ENCODE data around the gene PLAC1.

PLAC1 gene

GRCh38 chrX:134653835-134654234 is 4.4 kb downstream of the PLAC1 start:
- no peak for TF ChIP-seq REST (IDR thresholded peaks at IDR 0.05; ENCODE audit: low read depth)
- no peak for TF ChIP-seq TAF1 (IDR thresholded peaks at IDR 0.05; ENCODE audit: low read depth)
- no peak for TF ChIP-seq USF1 (IDR thresholded peaks at IDR 0.05)
- TF ChIP-seq EGR1 (IDR thresholded peaks at IDR 0.05): no peak
- TF ChIP-seq TEAD4 (IDR thresholded peaks at IDR 0.05): no peak
- no peak for TF ChIP-seq CREB1 (IDR thresholded peaks at IDR 0.05; ENCODE audit: low read depth)
- no peak for TF ChIP-seq TCF12 (IDR thresholded peaks at IDR 0.05; ENCODE audit: low read depth)
- TF ChIP-seq RAD21 (IDR thresholded peaks at IDR 0.05; ENCODE audit: low read depth): no peak
- no peak for TF ChIP-seq ZBTB7A (IDR thresholded peaks at IDR 0.05; ENCODE audit: low read depth)
- TF ChIP-seq FOXM1 (IDR thresholded peaks at IDR 0.05; ENCODE audit: borderline replicate concordance, low read depth): no peak

- no peak for TF ChIP-seq FOXM1 (IDR thresholded peaks at IDR 0.05; ENCODE audit: borderline replicate concordance, low read depth)
- no peak for TF ChIP-seq EGR1 (IDR thresholded peaks at IDR 0.05)
- no peak for TF ChIP-seq REST (IDR thresholded peaks at IDR 0.05; ENCODE audit: low read depth)
Measured at GRCh38 chrX:134650701-134651100, 7.6 kb downstream of the PLAC1 start.

- no peak for TF ChIP-seq TCF12 (IDR thresholded peaks at IDR 0.05; ENCODE audit: low read depth)
- no peak for TF ChIP-seq NFIC (IDR thresholded peaks at IDR 0.05)
- TF ChIP-seq EP300 (IDR thresholded peaks at IDR 0.05; ENCODE audit: borderline replicate concordance): no peak
- no peak for TF ChIP-seq FOXM1 (IDR thresholded peaks at IDR 0.05; ENCODE audit: borderline replicate concordance, low read depth)
- TF ChIP-seq USF1 (IDR thresholded peaks at IDR 0.05): no peak
- TF ChIP-seq MAX (IDR thresholded peaks at IDR 0.05): no peak
- no peak for TF ChIP-seq CEBPB (IDR thresholded peaks at IDR 0.05)
- TF ChIP-seq TEAD4 (IDR thresholded peaks at IDR 0.05): no peak
- TF ChIP-seq YY1 (IDR thresholded peaks at IDR 0.05; ENCODE audit: low read depth): no peak
- no peak for TF ChIP-seq TAF1 (IDR thresholded peaks at IDR 0.05; ENCODE audit: low read depth)
- TF ChIP-seq ZBTB7A (IDR thresholded peaks at IDR 0.05; ENCODE audit: low read depth): no peak
- TF ChIP-seq RAD21 (IDR thresholded peaks at IDR 0.05; ENCODE audit: low read depth): no peak
- TF ChIP-seq REST (IDR thresholded peaks at IDR 0.05; ENCODE audit: low read depth): no peak
- TF ChIP-seq CREB1 (IDR thresholded peaks at IDR 0.05; ENCODE audit: low read depth): no peak
- TF ChIP-seq EGR1 (IDR thresholded peaks at IDR 0.05): no peak
Measured at GRCh38 chrX:134649770-134650169, 8.5 kb downstream of the PLAC1 start.

- no peak for TF ChIP-seq FOXM1 (IDR thresholded peaks at IDR 0.05; ENCODE audit: borderline replicate concordance, low read depth)
- TF ChIP-seq TAF1 (IDR thresholded peaks at IDR 0.05; ENCODE audit: low read depth): no peak
- TF ChIP-seq YY1 (IDR thresholded peaks at IDR 0.05; ENCODE audit: low read depth): no peak
- no peak for TF ChIP-seq CEBPB (IDR thresholded peaks at IDR 0.05)
Measured at GRCh38 chrX:134647477-134647877, 10.8 kb downstream of the PLAC1 start.

GRCh38 chrX:134646691-134647090 is 11.6 kb downstream of the PLAC1 start:
- TF ChIP-seq MAX (IDR thresholded peaks at IDR 0.05) (no peak), ZBTB7A (IDR thresholded peaks at IDR 0.05; ENCODE audit: low read depth) (no peak), REST (IDR thresholded peaks at IDR 0.05; ENCODE audit: low read depth) (no peak), TEAD4 (IDR thresholded peaks at IDR 0.05) (no peak), EP300 (IDR thresholded peaks at IDR 0.05; ENCODE audit: borderline replicate concordance) (no peak), NFIC (IDR thresholded peaks at IDR 0.05) (no peak), TCF12 (IDR thresholded peaks at IDR 0.05; ENCODE audit: low read depth) (no peak), EGR1 (IDR thresholded peaks at IDR 0.05) (no peak), FOXM1 (IDR thresholded peaks at IDR 0.05; ENCODE audit: borderline replicate concordance, low read depth) (no peak), CEBPB (IDR thresholded peaks at IDR 0.05) (no peak), YY1 (IDR thresholded peaks at IDR 0.05; ENCODE audit: low read depth) (no peak), TAF1 (IDR thresholded peaks at IDR 0.05; ENCODE audit: low read depth) (no peak)

All from Ishikawa (cell line).